Measurements from ENCODE around the gene GTF3C2. TPM values are rescaled to one million over a fixed set of nuclear protein-coding genes. Genes with fewer than 3 reads are reported as not detected.
A peak's percentile ranks its signal among the peaks of the same experiment; 100 is the strongest.

The GTF3C2 gene
- total and polyA plus RNA-seq, 9 of the 15 experiments (the other 6 are each of a cell fraction or from before 2014, with no cell fraction given) = 35.5 to 96.8 (median 53.0) TPM

DNA sequence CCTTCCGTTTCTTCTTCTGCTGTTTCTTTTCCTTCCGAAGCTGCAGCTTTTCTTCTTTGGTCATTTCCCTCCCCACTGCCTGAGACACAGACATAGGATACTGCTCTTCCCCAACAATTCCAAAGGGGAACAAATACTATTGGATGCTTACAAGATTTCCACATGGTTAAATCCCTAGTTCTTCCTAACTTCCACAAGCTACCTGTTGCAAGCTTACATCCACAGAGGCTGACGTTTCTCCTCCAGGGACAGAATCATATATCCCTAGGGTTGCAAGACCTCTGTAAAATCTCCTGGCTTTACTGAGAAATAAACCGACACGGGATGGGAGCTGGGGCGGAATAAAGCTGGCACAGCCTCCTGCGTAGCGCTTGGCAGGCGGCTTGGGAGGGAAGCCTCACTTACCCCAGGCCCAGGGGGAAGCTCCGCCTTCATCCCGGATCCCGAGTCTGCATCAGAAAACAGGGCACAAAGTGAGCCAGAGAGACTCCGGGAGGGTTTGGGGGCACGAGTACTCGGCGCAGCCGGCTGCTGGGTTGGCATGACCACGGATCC lies 13.0 kb upstream of the GTF3C2 start:
- peak; percentile 35 for ATAC-seq
- peak overlapping the region; percentile 86 for H3K4me3 ChIP-seq
- peak; percentile 35 for FAIRE-seq
- H3K79me2 ChIP-seq (ENCODE audit: control insufficient read depth, insufficient read depth, low read length) = peaks cover 51% of the 10 kb centered on the region
- peaks cover 66% of the 10 kb centered on the region for H3K36me3 ChIP-seq (ENCODE audit: control insufficient read depth, insufficient read depth, low read length)
- no peaks in the 10 kb centered on the region for H3K9me1 ChIP-seq (ENCODE audit: control insufficient read depth, insufficient read depth, low read length)
- in situ Hi-C loops (cut with MboI) = no loop called here
- ChIA-PET POLR2A (interaction anchor here (0.6 to 5.8 kb wide), 12 partner anchors 8 to 514 kb away, joined by 3 to 41 read pairs (median 4); partner anchors contain the start of genes GTF3C2, NRBP1 and ZNF513), CTCF (ENCODE audit: low intra/inter-chr PET ratio) (interaction anchor here (0.6 to 1.4 kb wide), 2 partner anchors 12 to 49 kb away, joined by 4 to 5 read pairs; no protein-coding TSS in a partner anchor)
- WGBS (ENCODE audit: insufficient coverage, low coverage, missing lambda C conversion rate) = 2% methylated on average over 18 of the region's 18 CpGs
- peak overlapping the region; percentile 82 for H3K4me2 ChIP-seq (ENCODE audit: insufficient read depth, low read length)
- DNase-seq (ENCODE audit: extremely low read depth in 1 of 4, low spot score in 3 of 4) = peak in 1 of 4 experiments; percentile 61
- H3K9me3 ChIP-seq (replicated peaks; ENCODE audit: control insufficient read depth, insufficient read depth, low read depth, low read length) = no peaks in the 10 kb centered on the region
- no peaks in the 10 kb centered on the region for H4K20me1 ChIP-seq (replicated peaks; ENCODE audit: control insufficient read depth, insufficient read depth, low read length)
- peak overlapping the region; percentile 97 for H3K9ac ChIP-seq (ENCODE audit: insufficient read depth in 1 of 2, low read depth in 2 of 2, low read length in 2 of 2)
- intact Hi-C loops (cut with micrococcal nuclease) = loop anchor here (1.0 to 5.0 kb wide), 3 partner anchors 13 to 67 kb away; partner anchors contain the start of genes GTF3C2 and MPV17
- BruUV-seq (replicated peaks) = TSS peak; percentile 64
- peaks cover 20 to 22% of the 10 kb centered on the region in 2 experiments for H3K4me1 ChIP-seq (replicated peaks in 1 of 2; ENCODE audit: control insufficient read depth in 2 of 2, insufficient read depth in 2 of 2, low read length in 2 of 2)
- no peaks in the 10 kb centered on the region for H3K27me3 ChIP-seq (ENCODE audit: control insufficient read depth in 2 of 2, insufficient read depth in 2 of 2, low read length in 2 of 2)
- peak overlapping the region; percentile 87 for H2AFZ ChIP-seq (ENCODE audit: low read depth, low read length)
- peak overlapping the region; percentile 75 for H3K27ac ChIP-seq (ENCODE audit: extremely low read depth, low read depth, low read length)
- TF ChIP-seq, protein P1, sequence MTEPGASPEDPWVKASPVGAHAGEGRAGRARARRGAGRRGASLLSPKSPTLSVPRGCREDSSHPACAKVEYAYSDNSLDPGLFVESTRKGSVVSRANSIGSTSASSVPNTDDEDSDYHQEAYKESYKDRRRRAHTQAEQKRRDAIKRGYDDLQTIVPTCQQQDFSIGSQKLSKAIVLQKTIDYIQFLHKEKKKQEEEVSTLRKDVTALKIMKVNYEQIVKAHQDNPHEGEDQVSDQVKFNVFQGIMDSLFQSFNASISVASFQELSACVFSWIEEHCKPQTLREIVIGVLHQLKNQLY (CRISPR knock-in tag; conservative IDR thresholded peaks at IDR 0.05) = no peak
- TF ChIP-seq TGIF2 (CRISPR knock-in tag; IDR thresholded peaks at IDR 0.05) = 0 out of 2 replicates have a peak, but pooled peaks have one; percentile 46
- 0 out of 2 replicates have a peak, but pooled peaks have one; percentile 66 for TF ChIP-seq KAT7 (CRISPR knock-in tag; IDR thresholded peaks at IDR 0.05; ENCODE audit: borderline replicate concordance)
- TF ChIP-seq ZC3H4 (CRISPR knock-in tag; IDR thresholded peaks at IDR 0.05; ENCODE audit: borderline replicate concordance) = peak; percentile 36; the same call in 1 of the 2 replicates
- no peak for TF ChIP-seq ELK3 (CRISPR knock-in tag; IDR thresholded peaks at IDR 0.05)
- no peak for TF ChIP-seq SLC30A9 (CRISPR knock-in tag; IDR thresholded peaks at IDR 0.05)
- TF ChIP-seq, protein P2, sequence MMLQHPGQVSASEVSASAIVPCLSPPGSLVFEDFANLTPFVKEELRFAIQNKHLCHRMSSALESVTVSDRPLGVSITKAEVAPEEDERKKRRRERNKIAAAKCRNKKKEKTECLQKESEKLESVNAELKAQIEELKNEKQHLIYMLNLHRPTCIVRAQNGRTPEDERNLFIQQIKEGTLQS (IDR thresholded peaks at IDR 0.05) = no peak
- TF ChIP-seq, protein P2 (CRISPR knock-in tag; conservative IDR thresholded peaks at IDR 0.05) = 0 out of 2 replicates have a peak, but pooled peaks have one; percentile 9
- no peak for TF ChIP-seq SMARCE1 (IDR thresholded peaks at IDR 0.05)
- TF ChIP-seq SMARCB1 (IDR thresholded peaks at IDR 0.05; ENCODE audit: insufficient read length, low read depth) = no peak
- TF ChIP-seq E2F6 (IDR thresholded peaks at IDR 0.05; ENCODE audit: borderline replicate concordance in 1 of 2, extremely low read depth in 1 of 2, insufficient read depth in 1 of 2, insufficient read length in 1 of 2, low read depth in 1 of 2, low read length in 1 of 2, poor library complexity in 1 of 2, severe bottlenecking in 1 of 2) = peak in 1 of 2 experiments; percentile 12
- no peak for TF ChIP-seq EGR1 (conservative IDR thresholded peaks at IDR 0.05)
- no peak for TF ChIP-seq MTA2 (IDR thresholded peaks at IDR 0.05; ENCODE audit: low read depth)
- 0 out of 2 replicates have a peak, but pooled peaks have one; percentile 18 for TF ChIP-seq KHSRP (IDR thresholded peaks at IDR 0.05)
- TF ChIP-seq RFX5 (IDR thresholded peaks at IDR 0.05; ENCODE audit: low read depth, low read length) = no peak
- 0 out of 3 replicates have a peak, but pooled peaks of 1 of the 2 experiments have one; percentile 1 for TF ChIP-seq CBX3 (IDR thresholded peaks at IDR 0.05; ENCODE audit: borderline replicate concordance in 1 of 2, low read length in 2 of 2)
- TF ChIP-seq RB1 (IDR thresholded peaks at IDR 0.05; ENCODE audit: low read depth) = no peak
- no peak for TF ChIP-seq KLF1 (tag; IDR thresholded peaks at IDR 0.05)
